HG03571 (cell line): Measurements from ENCODE around the gene GARIN5B.

Experiments
- ATAC-seq: cut with Tn5 transposase; IDR thresholded peaks from one replicate; pipeline ENCODE4 v1.9.1; 2021; ENCODE audit not compliant: unreplicated experiment

GARIN5B gene

DNA sequence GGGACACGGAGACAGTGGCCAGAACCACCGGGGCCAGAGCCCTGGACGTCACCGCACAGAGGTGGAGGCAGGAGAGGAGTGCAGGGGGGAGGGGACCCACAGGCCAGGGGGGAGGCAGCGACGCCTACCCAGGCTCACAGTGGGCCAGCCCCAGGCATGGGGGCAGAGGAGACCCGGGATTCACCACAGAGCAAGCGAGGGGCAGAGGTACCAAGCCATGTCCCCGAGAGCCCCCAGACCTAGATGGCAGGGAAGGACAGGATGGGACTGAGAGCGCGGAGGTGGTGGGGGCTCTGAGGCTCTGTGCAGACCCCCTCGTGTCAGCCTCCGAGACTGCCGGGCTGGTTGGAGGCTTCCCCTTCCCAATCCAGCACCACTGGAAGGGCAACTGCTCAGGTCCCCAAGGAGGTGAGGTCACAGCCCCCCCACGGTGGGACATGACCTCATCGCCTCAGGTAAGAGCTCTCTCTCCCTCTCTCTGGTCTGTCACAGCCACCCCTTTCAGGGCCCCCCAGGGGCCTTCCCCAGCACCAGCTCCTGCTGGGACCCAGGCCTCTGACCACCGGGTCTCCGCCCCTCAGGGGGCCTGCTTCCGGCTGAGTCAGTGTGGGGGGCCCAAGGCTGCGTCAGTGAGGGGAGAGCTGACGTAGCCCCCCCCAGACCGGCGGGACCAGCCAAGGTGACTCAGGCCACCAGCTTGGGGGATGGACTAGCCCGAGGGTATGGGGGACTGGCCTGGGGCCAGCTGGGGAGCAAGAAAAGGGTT lies 9.4 kb upstream of the GARIN5B start:
- ATAC-seq = no peak

DNA sequence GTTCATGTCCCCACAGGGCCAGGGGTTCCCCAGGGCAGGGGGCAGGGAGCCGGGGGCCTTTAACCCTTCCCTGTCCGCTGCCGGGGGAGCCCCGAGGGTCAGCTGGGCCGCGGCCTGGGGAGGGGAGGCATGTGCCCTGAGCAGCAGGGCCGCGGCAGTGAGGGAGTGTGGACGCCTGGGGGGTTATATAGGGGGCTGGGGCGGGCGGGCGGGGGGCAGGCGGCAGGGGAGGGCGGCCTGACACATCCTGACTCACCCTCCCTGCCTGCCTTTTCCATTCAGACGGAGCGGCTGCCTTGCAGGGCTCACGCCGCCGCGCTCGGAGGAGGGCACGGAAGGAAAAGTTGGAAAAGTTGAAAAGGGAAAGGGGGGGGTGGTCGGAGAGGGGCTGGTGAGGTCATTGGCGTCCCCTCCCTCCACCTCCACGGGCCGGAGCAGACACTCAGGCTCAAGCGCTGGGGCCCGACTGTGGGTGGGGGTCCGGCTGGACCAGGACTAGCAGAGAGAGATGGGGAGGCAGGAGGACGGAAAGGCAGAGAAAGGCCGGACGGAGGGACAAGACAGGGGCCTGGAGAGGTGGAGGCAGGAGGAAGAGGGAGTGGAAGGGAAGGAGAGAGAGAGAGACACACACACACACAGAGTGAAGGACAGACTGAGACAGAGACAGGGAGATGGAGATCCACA lies 7.4 kb upstream of the GARIN5B start, which contains the start of gene IL11:
IL11 (minus strand) TSS at position 159 of the 684 bp plus-strand sequence; CDS start at position 6, 153 bp downstream.
- no peak for ATAC-seq

DNA sequence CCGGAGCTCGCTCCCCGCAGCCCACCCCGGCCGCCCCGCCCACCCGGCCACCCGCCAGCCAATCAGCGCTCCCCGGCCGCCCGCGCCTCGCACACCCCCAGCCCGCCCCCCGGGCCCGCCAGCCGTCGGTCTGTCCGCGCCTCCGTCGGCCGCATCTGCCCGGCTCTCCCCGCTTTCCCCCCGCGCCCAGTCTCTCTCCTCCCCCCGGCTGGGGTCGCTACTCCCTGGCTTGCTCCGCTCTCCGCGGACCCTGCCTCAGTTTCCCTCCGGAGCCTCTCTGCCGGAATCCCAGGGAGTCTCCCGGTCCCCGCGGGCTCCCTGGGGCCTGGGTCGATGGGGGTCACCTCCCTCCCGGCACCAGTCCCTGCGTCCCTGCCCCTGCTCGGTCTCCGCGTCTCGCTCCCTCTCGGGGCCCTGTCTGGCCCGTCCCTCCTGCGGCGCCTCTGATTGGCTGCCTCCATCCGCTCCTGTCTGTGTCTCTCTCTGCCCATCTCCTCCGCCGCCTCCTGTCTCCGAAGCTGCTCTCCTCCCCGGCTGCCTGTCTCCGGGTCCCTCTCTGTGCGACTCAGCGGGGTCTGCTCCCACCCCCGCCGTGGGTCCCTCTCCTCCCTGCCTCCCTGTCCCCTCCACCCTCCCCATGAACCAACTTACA lies 6.7 kb upstream of the GARIN5B start:
- ATAC-seq = no peak

- no peak for ATAC-seq
These were observed 5.9 kb upstream of the GARIN5B start for GRCh38 chr19:55368701-55369563.

- ATAC-seq = no peak
These were observed 5.0 kb upstream of the GARIN5B start for GRCh38 chr19:55368106-55368505.

- ATAC-seq = no peak
These were observed 3.7 kb upstream of the GARIN5B start for GRCh38 chr19:55366790-55367189.

GRCh38 chr19:55365964-55366363 lies 2.9 kb upstream of the GARIN5B start:
- ATAC-seq = no peak

DNA sequence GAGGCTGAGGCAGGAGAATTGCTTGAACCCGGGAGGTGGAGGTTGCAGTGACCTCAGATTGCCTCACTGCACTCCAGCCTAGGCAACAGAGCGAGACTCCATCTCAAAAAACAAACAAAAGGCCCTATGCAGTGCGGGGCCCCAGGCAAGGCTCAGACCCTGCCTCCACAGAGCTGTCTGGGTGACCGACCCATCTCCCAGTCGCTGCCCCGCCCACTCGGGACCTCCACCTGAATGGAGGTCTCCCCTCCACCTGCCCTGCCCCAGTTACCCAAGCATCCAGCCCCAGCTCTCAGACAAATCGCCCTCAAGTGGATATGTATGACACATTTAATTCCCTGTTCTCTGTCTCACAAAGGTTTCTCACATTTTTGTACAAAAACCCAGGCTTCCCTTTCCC lies 2.2 kb upstream of the GARIN5B start:
- ATAC-seq = no peak

DNA sequence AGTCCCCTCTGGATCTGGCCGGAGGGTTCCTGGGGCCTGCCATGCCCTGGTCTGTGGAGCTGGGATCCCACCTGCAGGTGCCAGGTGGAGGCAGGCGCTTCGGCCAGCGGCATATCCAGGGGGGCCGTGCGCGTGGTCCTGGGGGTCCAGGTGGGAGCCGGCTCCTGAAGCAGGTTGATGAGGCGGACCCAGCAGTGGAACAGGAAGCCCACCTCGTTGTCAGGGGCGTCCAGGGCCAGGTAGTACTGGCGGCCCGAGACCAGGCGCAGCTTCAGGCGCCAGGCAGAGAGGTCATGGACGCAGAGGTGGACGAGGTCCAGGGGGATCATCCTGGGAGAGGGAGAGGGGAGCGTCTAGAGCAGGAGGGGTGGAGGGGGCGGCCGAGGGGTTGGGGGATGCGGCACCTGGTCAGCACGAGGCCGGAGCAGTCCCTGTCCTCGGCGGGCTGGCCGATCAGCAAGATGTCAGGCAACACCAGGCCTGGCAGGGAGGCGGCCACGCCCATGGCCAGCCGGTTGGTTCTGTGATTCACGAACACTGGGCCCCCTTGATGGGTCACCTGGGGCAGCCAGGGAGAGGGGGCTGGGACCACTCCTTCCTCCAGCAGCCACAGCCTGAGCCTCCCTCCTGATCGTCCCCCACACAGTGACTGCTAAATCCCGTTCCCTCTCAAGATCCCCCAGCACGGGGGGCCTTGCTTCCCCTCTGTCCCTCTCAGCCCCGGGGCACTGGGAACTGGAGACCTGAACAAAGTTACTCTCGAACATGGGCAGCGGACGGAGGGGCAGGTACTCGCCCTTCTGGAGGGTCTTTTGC lies 678 bp downstream of the GARIN5B start:
- no peak for ATAC-seq

DNA sequence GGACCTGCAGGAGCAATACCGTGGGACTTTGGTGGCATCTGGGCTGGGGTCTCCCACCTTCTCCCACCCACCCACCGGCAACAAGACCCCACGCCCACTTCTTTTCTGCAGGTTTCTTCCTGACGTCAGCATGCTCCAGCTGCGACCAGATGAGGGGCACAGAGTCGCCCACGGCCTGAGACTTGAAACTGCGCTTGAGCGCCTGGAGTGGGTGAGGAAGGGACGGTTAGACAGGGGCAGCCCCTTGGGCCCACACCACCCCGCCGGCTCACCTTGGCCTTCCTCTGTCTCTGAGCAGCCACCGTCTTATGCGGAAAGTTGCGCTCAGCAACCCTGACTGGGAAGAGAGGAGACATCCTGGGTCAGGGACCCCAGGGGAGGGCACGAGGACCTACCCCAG lies 2.2 kb downstream of the GARIN5B start:
- no peak for ATAC-seq

- ATAC-seq = no peak
These were observed 3.8 kb downstream of the GARIN5B start for GRCh38 chr19:55358943-55359908.

GRCh38 chr19:55358493-55358892 lies 4.6 kb downstream of the GARIN5B start:
- ATAC-seq = no peak

GRCh38 chr19:55355213-55355821 lies 7.7 kb downstream of the GARIN5B start:
- no peak for ATAC-seq

GRCh38 chr19:55354698-55355212 lies 8.3 kb downstream of the GARIN5B start, which contains the start of gene COX6B2:
TSS of gene COX6B2 (minus strand) at chr19:55354719. CDS start at chr19:55354521, 198 bp downstream.
- ATAC-seq = no peak

DNA sequence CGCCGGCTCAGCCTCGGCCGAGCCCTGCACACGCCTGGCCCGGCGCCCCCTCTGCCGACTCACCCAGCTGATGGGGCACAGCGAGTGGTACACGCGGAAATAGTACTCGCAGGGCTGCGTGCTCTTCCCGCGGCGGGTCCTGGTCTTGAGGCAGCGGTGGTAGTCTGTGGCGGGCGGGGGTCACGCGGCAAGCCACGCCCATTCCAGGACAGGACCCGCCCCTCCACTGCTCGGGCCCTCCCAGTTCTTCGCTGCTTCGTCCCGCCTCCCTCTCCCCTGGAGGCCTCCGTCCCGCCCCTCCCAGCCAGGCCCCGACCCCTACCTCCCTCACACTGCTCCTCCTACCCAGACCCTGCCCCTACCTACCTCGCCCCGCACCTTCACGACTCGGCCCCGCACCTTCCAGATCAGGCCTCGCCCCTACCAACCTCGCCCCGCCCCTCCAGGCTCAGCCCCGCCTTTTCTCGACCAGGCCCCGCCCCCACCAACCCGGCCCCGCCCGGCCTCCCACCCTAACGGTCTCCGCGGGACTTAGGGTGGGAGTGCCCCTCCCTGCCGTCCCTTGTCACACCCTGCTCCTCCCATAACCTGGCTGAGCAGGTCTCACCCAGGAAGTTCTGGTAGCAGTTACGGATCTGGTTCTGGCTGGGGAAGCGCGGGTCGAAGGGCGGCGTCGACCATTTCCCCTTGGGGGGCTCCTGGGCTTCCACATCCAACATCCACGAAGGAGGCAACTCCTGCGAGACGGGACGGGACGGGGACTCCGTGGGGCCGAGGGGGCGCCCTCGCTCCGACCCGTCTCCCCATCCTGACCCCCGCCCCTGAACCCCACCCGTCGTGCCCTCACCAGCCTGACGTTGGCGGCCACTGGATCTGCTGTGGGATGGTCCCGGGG lies 9.0 kb downstream of the GARIN5B start:
- no peak for ATAC-seq

- no peak for ATAC-seq
These were observed 9.7 kb downstream of the GARIN5B start for GRCh38 chr19:55353356-55353802.

DNA sequence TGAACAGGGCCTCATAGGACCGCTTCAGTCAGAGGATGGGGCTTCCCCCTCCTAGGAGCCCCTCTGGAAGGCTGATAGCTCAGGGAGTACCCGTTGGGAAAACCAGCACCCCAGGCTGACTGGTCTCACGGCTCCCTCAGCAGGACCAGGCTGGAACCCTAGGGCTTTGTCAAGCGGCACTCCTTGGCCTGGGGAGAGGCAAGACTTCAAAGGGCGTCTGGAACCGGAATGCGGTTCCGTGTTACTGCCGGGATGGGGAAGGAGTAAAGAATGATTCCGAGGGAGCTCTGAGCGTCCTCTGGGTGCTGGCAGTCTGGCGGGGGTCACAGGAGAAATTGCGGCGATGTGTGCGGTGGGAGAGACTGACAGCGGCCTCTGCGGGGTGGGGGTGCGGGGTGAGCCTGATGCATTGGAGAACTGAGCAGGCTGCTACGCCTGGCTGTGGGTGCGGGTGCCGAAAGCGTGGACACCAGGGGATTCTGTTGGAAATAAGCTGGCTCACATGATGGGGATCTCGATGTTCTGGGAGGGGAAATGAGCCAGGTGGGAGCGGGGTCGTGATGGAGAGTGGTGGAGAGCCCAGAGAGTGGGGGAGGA lies 10.4 kb downstream of the GARIN5B start:
- no peak for ATAC-seq
